ENCODE results near the gene CACNA2D1.

The CACNA2D1 gene

GRCh38 chr7:82005056-82005455 is 438.5 kb downstream of the CACNA2D1 start:
- TF ChIP-seq TAF1 (IDR thresholded peaks at IDR 0.05; ENCODE audit: borderline replicate concordance, insufficient read depth, low read length) (no peak), REST (IDR thresholded peaks at IDR 0.05; ENCODE audit: insufficient read depth in 1 of 2, low read depth in 2 of 2, low read length in 2 of 2) (no peak)

- TF ChIP-seq POLR2AphosphoS5 (IDR thresholded peaks at IDR 0.05; ENCODE audit: low read depth, low read length) = no peak
- no peak for TF ChIP-seq SIN3A (IDR thresholded peaks at IDR 0.05; ENCODE audit: borderline replicate concordance, insufficient read depth, low read length)
- TF ChIP-seq FOXP2 (optimal IDR thresholded peaks at IDR 0.05; ENCODE audit: borderline replicate concordance, extremely low read depth, extremely low read length, insufficient read depth) = no peak
- no peak for TF ChIP-seq REST (IDR thresholded peaks at IDR 0.05; ENCODE audit: insufficient read depth in 1 of 2, low read depth in 2 of 2, low read length in 2 of 2)
- TF ChIP-seq TAF1 (IDR thresholded peaks at IDR 0.05; ENCODE audit: borderline replicate concordance, insufficient read depth, low read length) = no peak
Observed at GRCh38 chr7:81993186-81993585, 450.4 kb downstream of the CACNA2D1 start.

- TF ChIP-seq TAF1 (IDR thresholded peaks at IDR 0.05; ENCODE audit: borderline replicate concordance, insufficient read depth, low read length) = no peak
- no peak for TF ChIP-seq REST (IDR thresholded peaks at IDR 0.05; ENCODE audit: insufficient read depth in 1 of 2, low read depth in 2 of 2, low read length in 2 of 2)
- no peak for TF ChIP-seq POLR2AphosphoS5 (IDR thresholded peaks at IDR 0.05; ENCODE audit: low read depth, low read length)
- TF ChIP-seq SIN3A (IDR thresholded peaks at IDR 0.05; ENCODE audit: borderline replicate concordance, insufficient read depth, low read length) = no peak
- no peak for TF ChIP-seq FOXP2 (optimal IDR thresholded peaks at IDR 0.05; ENCODE audit: borderline replicate concordance, extremely low read depth, extremely low read length, insufficient read depth)
Observed at GRCh38 chr7:81990395-81990794, 453.2 kb downstream of the CACNA2D1 start.

- no peak for TF ChIP-seq FOXP2 (optimal IDR thresholded peaks at IDR 0.05; ENCODE audit: borderline replicate concordance, extremely low read depth, extremely low read length, insufficient read depth)
- TF ChIP-seq REST (IDR thresholded peaks at IDR 0.05; ENCODE audit: insufficient read depth in 1 of 2, low read depth in 2 of 2, low read length in 2 of 2) = no peak
- TF ChIP-seq TAF1 (IDR thresholded peaks at IDR 0.05; ENCODE audit: borderline replicate concordance, insufficient read depth, low read length) = no peak
- TF ChIP-seq SIN3A (IDR thresholded peaks at IDR 0.05; ENCODE audit: borderline replicate concordance, insufficient read depth, low read length) = no peak
- TF ChIP-seq POLR2AphosphoS5 (IDR thresholded peaks at IDR 0.05; ENCODE audit: low read depth, low read length) = no peak
Observed at GRCh38 chr7:81986723-81987470, 456.7 kb downstream of the CACNA2D1 start.

- no peak for TF ChIP-seq TAF1 (IDR thresholded peaks at IDR 0.05; ENCODE audit: borderline replicate concordance, insufficient read depth, low read length)
- TF ChIP-seq POLR2AphosphoS5 (IDR thresholded peaks at IDR 0.05; ENCODE audit: low read depth, low read length) = no peak
- no peak for TF ChIP-seq REST (IDR thresholded peaks at IDR 0.05; ENCODE audit: insufficient read depth in 1 of 2, low read depth in 2 of 2, low read length in 2 of 2)
Observed at GRCh38 chr7:81983406-81983805, 460.2 kb downstream of the CACNA2D1 start.
